ENCODE measurements around the gene RNPEP.

Gene RNPEP

DNA sequence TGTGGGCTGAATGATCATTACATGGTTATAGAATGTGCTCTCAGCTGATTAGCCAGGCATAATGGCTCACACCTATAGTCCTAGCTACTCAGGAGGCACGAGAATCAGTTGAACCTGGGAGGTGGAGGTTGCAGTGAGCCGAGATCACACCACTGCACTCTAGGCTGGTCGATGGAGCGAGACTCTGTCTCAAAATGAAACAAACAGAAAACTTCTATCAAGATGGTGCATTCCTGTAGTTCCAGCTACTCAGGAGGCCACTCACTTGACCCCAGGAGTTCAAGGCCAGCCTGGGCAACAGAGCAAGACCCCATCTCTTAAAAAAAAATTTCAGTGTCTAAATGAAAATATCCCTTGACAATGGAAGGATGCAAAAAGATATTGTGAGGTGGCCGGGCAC lies 16.3 kb upstream of the RNPEP start:
- TF ChIP-seq, protein P1, sequence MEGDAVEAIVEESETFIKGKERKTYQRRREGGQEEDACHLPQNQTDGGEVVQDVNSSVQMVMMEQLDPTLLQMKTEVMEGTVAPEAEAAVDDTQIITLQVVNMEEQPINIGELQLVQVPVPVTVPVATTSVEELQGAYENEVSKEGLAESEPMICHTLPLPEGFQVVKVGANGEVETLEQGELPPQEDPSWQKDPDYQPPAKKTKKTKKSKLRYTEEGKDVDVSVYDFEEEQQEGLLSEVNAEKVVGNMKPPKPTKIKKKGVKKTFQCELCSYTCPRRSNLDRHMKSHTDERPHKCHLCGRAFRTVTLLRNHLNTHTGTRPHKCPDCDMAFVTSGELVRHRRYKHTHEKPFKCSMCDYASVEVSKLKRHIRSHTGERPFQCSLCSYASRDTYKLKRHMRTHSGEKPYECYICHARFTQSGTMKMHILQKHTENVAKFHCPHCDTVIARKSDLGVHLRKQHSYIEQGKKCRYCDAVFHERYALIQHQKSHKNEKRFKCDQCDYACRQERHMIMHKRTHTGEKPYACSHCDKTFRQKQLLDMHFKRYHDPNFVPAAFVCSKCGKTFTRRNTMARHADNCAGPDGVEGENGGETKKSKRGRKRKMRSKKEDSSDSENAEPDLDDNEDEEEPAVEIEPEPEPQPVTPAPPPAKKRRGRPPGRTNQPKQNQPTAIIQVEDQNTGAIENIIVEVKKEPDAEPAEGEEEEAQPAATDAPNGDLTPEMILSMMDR (IDR thresholded peaks at IDR 0.05), result no peak
- Histone ChIP-seq H3K36me3 (peaks cover 70 to 92% (median 77%) of the 10 kb centered on the region in 3 donors), H3K4me1 (peaks cover 0 to 8% (median 0%) of the 10 kb centered on the region in 4 donors), H3K27me3 (no peaks in the 10 kb centered on the region), H3K9me3 (no peaks in the 10 kb centered on the region), H3K4me3 (no peak overlapping the region), H3K27ac (no peak overlapping the region)
- intact Hi-C loops (cut with DNase I; ENCODE audit: low total_unique reads), result no loop called here
- no peak for DNase-seq

DNA sequence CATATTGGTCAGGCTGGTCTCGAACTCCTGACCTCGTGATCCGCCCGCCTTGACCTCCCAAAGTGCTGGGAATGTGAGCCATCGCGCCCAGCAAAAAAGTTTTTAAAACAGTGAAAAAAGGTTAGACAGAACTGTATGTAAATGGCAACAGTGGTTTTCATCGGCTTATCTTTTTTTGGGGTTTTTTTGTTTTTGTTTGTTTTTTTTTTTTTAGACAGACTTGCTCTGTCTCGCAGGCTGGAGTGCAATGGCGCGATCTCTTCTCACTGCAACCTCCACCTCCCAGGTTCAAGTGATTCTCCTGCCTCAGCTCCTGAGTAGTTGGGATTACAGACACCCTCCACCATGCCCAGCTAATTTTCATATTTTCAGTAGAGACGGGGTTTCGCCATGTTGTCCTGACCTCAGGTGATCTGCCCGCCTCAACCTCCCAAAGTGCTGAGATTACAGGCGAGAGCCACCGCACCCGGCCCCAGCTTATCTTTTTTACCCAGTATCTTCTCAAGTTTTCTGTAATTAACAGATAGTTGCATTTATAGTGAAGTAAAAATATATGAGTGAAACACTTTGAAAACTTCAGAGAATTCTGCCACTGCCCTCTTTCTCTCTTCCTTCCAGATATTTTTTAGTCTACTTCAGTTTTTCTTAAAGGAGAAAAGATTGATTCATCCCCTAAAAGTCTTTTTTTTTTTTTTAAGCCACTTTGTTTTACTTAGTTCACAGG lies 14.1 kb upstream of the RNPEP start:
- intact Hi-C loops (cut with DNase I; ENCODE audit: low total_unique reads), result no loop called here
- TF ChIP-seq, protein P1 (IDR thresholded peaks at IDR 0.05), result no peak
- H3K27ac ChIP-seq, result no peak overlapping the region
- no peak for DNase-seq
- H3K4me3 ChIP-seq, result no peak overlapping the region
- no peaks in the 10 kb centered on the region for H3K27me3 ChIP-seq
- H3K36me3 ChIP-seq, result peaks cover 48 to 70% (median 56%) of the 10 kb centered on the region in 3 donors
- H3K4me1 ChIP-seq, result peaks cover 0 to 19% (median 6%) of the 10 kb centered on the region in 4 donors
- no peaks in the 10 kb centered on the region for H3K9me3 ChIP-seq

DNA sequence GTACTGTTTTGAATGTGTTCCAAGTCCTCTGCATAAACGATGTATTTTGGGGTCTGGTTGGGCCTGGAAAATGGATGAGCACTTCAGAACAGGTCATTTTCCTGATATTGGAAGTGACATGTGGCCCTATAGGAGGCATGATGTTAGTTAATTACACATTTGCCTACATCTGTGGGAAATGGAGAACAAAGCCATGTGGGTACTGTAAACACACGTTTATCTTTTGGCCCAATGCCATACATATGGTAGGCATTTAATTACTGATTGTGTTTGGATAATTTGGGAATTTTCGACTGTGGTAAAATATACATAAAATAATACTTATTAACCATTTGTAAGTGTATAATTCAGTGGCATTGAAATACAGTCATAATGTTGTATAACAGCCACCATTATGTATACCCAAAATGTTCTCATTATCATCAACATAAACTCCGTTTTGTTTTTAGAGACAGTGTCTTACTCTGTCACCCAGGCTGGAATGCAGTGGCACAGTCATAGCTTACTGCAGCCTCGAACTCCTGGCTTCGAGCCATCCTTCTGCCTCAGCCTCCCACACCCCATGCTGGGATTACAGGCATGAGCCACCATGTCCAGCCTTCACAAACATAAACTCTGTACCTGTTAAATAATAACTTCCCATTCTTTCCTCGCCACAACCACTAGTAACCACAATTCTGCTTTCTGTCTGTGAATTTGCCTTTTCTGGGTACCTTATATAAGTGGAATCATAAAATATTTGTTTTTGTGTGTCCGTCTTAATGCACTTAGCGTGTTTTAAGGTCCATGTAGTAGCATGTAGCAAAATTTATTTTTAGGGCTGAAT lies 11.9 kb upstream of the RNPEP start:
- no peak overlapping the region for H3K4me3 ChIP-seq
- H3K36me3 ChIP-seq, result peaks cover 28 to 48% (median 38%) of the 10 kb centered on the region in 3 donors
- H3K27me3 ChIP-seq, result no peaks in the 10 kb centered on the region
- TF ChIP-seq, protein P1 (IDR thresholded peaks at IDR 0.05), result no peak
- no peak overlapping the region for H3K27ac ChIP-seq
- no peak for DNase-seq
- H3K4me1 ChIP-seq, result peaks cover 0 to 19% (median 6%) of the 10 kb centered on the region in 4 donors
- no peaks in the 10 kb centered on the region for H3K9me3 ChIP-seq
- intact Hi-C loops (cut with DNase I; ENCODE audit: low total_unique reads), result loop anchor here (5.0 kb wide), 1 partner anchor 73 kb away; no protein-coding TSS in a partner anchor

DNA sequence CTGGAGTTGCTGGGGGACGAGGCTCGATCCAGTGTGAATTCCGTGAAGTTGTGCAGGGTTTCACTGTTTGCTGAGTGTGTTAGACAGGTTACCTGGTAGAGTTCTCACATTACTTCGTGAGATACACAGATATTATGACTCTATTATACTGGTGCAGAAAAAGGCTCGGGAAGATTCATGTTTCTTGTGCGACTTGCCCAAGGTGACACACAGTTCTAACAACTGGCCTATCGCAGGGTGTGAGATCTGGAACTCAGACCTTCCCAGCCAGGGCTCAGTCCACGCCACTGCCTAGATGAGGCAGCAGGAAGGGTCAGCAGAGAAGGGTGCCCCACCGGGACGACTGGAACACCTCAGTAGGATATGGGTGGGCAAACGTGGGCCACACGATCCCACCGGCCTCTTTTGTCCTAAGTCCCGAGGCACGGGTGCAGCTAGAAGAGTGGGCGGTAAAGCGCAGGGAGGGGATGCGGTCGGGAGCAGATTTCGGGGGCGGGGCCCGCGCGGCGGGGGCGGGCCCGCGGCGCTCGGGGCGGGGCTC lies 296 bp upstream of the RNPEP start:
- no peaks in the 10 kb centered on the region for H3K27me3 ChIP-seq
- peak overlapping the region; percentile 87 for H3K27ac ChIP-seq
- no peaks in the 10 kb centered on the region for H3K36me3 ChIP-seq
- DNase-seq, result peak; percentile 72 to 87
- peak overlapping the region; percentile 92 to 97 for H3K4me3 ChIP-seq
- TF ChIP-seq, protein P1 (IDR thresholded peaks at IDR 0.05), result no peak
- no peaks in the 10 kb centered on the region for H3K9me3 ChIP-seq
- peaks cover 0 to 27% (median 13%) of the 10 kb centered on the region in 4 donors for H3K4me1 ChIP-seq
- intact Hi-C loops (cut with DNase I; ENCODE audit: low total_unique reads), result no loop called here

DNA sequence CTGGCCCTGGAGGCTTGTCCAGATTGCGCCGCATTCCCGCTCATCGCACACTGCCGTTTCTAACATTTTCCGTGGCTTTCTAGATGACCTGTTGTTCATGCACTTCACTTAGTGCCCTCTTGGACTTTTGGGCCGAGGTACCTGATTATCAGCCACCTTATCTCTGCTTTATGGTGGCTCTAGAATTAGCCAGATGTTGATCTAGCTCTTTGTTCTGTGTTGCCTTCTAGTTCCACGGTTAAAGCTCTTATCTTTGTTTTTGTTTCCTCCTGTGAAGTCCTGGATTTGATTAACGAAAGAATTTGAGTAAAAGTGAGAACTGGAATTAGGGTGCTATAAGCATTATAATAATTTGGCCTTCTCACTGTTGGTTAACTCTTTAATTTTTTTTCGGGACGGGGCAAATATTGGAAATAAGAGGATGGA lies 945 bp downstream of the RNPEP start:
- H3K9me3 ChIP-seq, result no peaks in the 10 kb centered on the region
- intact Hi-C loops (cut with DNase I; ENCODE audit: low total_unique reads), result no loop called here
- peak overlapping the region; percentile 92 to 97 for H3K4me3 ChIP-seq
- peaks cover 0 to under 1% (median 0%) of the 10 kb centered on the region in 3 donors for H3K36me3 ChIP-seq
- peak overlapping the region; percentile 87 for H3K27ac ChIP-seq
- TF ChIP-seq, protein P1 (IDR thresholded peaks at IDR 0.05), result no peak
- no peak for DNase-seq
- H3K4me1 ChIP-seq, result peaks cover 0 to 27% (median 13%) of the 10 kb centered on the region in 4 donors
- H3K27me3 ChIP-seq, result no peaks in the 10 kb centered on the region

Data from tibial artery (tissue), 4 donors.